GM19455 (cell line): Measurements from ENCODE around the gene MRPS24.

ENCODE experiments used
- ATAC-seq: cut with Tn5 transposase; IDR thresholded peaks from one replicate; pipeline ENCODE4 v1.9.1; 2021; ENCODE audit not compliant: unreplicated experiment

Gene MRPS24

DNA sequence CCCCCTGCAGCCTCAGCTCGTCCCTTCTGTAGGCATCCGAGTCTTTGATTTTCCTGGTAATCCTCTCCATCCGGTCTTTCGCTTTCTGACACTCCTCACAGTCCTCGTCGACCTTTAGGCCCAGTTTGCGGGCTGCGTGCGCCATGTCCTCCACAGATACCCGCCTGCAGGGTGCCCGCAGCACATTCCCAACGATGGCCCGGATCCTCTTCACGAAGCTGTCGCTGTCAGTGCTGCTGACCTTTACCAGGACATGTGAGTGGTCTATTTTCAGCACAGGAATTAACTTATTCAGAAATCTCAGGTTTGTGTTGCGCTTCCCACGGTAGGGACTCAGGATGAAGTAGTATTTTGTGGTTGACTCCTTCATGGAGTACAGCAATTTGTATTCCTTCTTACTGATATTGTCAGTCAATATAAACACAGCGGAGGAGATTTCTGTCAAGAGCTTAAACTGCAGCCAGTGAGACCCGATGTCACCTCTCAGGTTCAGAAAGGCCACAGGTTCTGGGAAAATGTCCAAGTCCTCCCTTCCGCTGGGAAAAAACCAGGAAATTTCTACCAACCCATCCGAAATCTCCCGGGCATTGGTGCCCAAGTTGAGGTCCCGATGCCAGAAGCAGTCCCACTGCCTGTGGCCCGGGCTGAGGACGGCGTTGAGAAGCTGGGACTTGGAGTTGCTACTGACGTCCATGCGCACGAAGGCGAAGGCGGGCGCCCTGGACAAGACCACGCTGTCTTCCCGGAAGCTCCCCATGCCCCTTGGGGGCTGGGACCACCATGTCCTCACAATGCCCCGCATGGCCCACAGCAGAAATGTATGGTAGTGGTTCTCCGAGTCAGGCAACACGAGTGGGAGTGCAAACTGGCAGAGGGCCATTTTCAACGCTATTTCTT is 8.9 kb upstream of the MRPS24 start:
- ATAC-seq = no peak

DNA sequence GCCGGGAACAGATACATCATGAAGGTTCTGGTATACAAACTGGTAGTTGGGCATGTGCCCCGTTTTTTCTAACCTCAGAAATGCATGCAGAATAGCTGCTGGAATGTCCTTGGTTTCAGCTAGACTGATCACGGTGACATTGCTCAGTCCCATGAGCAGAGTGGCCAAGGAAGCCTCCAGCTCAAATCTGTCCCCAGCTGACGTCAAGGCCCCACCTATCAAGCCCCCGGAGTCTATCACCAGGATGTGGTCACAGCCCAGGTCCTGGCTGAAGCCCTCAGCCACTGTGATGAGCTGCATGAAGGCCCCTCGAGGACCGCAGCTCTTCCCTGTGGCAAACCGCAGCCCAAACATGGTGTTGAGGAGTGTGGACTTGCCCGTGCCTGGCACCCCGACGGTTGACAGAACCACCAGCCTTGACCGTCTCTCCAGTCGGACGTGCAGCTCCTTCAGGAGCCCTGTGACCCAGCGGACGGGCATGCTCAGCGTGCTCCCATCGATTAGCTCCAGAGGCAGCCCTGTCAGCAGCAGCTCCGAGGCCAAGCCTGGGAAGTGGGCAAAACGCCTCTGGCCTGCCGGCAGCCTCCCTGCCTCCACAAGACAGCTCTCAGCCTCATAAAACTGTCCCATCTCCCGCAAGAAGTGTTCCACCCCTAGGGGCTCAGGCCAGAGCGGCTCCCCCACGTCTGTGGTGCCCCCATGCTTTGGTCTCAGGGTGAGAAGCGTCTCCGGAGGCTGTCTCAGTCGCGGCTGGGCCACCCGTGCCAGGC is 7.8 kb upstream of the MRPS24 start:
- ATAC-seq = no peak

DNA sequence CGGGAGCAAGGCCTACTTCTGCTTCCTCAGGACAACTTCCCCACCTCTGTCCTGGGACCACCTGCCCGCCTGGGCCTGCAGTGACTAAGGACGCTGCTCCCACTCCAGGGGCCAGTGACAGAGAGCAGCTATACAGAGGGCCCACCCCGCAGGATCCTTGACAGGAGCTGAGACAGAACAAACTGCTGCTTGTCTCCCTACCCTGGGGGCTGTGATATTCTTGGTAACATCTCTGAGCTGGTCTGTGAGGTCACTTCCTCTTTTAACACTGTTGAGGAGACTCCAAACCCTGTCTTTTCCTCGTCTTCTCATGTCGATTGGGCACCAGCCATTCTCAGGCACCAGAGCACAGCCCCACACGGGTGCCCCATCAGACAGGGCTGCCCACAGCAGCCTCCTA is 6.9 kb upstream of the MRPS24 start:
- ATAC-seq = no peak

DNA sequence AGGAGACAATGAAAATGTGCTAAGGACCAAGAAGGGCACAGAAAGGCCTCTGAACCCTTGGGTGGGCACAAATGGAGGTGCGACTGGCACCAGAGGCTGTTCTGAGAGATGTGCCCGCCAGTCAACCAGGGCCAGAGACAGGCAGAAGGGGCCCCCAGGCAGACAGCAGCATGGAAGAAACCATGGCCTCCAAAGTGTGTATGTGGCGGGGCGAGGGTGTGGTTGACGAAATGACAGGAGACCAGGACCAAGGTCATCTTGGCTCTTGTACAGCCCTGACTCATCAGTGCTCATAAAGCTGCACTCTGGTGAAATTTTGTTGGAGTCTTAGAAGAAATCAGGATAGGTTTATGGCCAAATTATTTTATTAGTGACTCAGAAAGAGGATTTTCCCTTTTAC is 4.0 kb upstream of the MRPS24 start:
- ATAC-seq = no peak

DNA sequence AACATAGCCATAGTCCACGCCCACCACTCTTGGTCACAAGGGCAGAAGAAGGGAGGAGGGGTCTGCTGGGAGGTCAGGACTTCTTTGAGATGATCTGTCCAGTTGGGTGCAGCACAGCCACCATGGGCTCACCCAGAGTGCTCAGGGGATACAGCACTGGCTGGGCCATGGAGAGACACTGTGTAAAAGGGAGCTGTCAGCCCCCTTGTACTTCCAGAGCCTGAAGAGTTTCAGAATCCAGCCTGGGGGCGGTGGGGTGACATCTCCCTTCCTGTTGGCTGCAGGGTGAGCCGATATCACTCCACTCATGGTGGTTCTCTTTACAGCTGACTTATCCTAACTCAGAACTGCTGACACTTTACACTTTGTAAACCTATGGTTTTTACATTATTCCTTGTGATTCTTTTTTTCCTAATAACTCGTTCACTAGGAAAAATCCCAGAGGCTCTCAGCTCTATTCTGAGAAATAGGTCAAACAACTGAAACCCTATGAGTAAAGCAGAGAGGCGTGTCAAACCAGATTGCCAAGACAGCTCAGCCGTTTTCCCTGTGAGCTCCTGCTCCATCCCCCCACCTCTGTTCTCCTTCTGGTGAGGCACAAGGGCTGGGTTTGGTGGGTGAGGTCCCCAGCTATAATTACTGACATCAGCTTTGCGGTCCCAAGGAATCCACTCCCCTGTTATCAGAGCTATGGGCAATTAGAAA is 3.2 kb upstream of the MRPS24 start:
- ATAC-seq = no peak

DNA sequence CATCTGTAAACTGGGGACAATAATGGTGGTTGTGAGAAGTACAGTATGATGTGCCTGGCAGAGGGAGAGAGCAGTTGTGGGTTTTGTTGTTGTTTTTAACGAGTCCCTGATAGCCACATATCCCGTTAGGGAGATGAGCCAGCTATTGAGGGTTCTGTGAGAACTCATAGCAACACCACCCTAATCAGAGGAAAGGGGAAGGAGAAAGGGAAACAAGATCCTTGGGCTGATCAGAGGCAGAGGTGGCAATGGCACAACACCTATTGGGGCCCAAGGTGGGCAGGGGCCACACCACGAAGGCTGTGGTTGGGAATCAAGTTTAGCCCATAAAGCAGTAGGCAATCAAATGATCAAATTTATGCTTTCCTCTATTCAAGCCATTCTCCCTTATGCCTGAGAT is 1.7 kb upstream of the MRPS24 start:
- no peak for ATAC-seq

DNA sequence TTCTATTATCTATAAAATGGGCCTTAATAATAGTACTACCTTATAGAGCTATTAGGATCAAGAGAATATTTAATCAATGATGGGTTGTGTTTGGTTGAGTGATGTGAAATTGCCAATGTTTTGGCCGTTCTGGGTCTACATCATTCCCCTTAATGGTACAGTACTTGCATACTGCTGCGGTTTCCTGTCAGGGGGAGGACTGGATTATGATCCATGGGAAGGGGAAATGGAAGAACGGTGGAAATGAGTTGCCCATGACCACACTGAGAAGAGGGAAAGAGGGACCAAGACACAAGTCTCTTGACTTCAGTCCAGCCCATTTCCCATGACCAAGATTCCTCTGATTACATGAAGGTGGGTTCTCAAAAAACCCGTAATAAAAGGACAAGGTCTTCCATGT is 999 bp upstream of the MRPS24 start:
- ATAC-seq = no peak

DNA sequence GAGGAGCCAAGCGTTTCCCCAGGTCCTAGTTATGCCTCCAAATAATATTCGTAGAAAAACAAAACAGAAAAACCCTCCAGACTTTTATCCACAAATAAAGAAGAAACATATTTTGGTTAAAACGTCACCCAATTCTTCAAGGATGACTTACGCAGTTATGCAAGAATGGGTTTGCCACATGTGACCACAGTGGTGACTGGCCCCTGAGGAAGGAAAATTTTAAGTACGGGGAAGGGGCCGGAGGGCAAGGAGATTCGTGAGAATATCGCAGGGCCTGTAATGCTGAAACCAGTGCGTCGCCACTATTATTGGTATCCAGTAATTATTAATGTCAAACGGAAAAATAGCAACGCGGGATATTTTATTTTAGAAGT is 537 bp upstream of the MRPS24 start:
- no peak for ATAC-seq

DNA sequence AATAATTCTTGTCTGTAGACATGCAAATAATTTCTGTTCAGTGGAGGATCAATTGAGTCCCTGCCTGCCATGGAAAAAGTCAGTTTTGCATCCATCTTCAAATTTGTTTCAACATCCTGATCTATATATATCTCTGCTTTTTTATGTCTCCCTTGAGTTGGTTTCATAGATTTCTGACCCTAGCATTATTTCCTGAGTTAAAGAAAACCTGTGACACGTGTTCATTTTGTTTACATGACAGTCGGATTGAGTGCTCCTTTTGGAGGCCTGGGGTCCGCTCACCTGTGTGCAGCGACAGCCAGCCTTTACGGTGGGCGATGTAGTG is 674 bp downstream of the MRPS24 start:
- ATAC-seq = no peak

DNA sequence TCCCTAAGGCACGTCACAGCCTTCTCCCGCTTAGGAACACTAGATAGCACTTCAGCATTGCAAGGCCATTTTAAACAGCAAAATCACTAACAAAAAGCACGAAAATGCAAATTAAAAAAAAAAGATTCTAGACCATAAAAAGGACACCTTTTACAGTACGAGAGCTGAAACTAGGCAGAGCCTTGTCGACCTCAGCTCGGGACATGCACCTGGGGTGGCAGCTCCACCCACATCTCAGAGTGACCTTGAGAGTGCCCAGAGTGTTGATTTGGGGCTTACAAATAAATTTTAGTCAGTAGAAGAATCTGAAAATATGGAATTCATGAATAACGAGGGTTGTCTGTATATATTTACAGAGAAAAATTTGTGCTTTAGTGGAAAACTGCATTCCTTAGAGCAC is 1.1 kb downstream of the MRPS24 start:
- no peak for ATAC-seq

DNA sequence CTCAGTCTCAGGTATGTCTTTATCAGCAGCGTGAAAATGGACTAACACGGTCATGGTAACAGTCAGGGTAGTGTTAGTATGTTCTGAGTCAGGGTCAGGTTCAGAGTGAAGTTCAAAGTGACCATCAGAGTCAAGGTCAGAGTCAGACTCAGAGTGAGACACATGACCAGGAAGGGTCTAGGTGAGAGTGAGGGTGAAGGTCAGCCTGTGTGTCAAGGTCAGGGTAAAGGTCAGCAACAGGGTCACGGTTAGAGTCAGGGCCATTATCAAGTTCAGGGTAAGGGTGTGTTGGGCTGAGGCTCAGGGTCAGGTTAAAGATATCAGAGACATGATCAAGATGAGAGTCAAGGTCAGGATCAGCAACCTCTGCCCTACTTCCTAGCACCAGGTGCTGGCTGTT is 4.0 kb downstream of the MRPS24 start:
- no peak for ATAC-seq

DNA sequence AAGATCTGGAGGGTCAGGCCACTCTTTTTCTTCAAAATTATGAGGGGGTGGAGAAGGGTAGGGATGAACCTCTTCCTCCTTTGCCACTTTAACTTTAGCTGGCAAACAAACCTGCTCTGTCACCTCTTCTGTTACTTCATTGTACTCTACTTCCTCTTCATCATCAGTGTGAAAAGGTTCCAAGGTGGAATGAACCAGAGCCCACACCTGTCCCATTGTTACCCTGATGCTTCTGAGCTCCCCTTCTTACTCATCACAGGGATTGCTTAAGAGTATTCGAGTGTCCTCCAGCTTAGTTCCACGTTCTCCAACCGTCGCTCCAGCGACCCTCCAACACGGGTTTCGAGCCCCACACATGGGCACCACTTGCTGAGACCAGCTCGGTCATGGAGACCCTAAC is 5.2 kb downstream of the MRPS24 start:
- no peak for ATAC-seq

DNA sequence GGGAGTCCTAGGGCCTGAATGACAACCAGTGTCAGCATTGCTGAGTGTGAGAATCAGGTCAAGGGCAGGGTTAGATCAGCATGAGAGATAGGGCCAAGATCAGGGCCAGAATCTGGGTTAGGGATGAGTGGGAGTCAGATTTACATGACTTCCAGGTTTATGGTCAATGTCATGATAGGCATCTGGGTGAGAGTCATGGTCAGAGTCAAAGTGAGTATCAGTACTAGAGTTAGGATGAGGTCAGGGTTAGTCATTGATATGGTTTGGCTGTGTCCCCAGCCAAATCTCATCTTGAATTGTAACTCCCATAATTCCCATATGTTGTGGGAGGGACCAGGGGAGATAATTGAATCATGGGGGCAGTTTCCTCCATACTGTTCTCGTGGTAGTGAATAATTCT is 12.3 kb downstream of the MRPS24 start:
- no peak for ATAC-seq

DNA sequence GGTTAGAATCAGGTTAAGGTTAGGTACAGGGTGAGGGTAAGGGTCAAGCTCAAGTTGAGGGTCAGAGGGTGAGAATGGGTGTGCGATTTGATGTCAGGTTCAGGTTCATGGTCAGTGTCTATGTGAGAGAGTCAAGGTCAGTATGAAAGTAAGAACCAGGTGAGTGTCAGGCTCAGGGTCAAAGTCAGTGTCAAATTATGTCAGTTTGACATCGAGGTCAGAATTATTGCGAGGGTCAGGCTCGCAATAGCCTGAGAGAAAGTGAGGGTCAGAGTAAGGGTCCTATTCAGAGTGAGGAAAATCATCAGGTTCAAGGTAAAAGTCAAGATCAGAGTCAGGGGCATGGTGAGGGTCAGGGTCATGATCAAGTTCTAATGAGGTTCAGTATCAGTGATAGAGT is 13.0 kb downstream of the MRPS24 start:
- no peak for ATAC-seq

DNA sequence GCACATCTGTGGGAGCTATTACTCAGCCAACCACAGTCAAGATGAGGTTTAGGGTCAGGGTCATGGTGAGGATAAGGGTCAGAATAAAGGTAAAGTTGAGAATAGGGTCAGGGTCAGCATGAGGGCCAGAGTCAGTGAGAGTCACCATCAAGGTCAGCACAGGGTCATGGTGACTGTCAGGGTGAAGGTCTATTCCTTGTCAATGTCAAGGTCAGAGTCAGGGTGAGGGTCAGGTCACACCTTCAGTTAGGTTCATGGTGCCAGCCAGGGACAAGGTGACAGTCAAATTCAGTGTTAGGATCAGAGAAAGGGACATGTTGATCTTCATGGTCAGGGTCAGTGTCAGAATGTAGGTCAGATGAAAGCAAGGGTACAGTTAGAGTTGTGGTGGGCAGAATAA is 14.1 kb downstream of the MRPS24 start:
- no peak for ATAC-seq

DNA sequence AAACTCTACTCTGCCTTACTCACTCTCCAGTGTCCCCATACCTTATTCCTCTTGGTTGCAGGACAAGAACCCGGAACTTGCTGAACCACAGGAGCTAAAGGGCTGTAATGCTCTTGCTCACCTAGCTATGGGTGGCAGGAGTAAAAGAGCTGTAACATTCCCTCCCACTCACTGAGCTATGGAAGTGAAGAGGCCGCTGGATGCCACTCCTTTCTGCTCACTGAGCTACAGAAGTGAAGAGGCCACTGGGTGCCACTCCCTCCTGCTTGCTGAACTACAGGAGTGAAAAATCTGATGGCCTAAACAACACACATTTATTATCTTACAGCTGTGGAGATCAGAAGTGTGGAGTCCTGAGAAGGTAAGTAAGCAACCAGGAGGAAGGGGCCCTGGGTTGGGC is 17.5 kb downstream of the MRPS24 start:
- no peak for ATAC-seq

DNA sequence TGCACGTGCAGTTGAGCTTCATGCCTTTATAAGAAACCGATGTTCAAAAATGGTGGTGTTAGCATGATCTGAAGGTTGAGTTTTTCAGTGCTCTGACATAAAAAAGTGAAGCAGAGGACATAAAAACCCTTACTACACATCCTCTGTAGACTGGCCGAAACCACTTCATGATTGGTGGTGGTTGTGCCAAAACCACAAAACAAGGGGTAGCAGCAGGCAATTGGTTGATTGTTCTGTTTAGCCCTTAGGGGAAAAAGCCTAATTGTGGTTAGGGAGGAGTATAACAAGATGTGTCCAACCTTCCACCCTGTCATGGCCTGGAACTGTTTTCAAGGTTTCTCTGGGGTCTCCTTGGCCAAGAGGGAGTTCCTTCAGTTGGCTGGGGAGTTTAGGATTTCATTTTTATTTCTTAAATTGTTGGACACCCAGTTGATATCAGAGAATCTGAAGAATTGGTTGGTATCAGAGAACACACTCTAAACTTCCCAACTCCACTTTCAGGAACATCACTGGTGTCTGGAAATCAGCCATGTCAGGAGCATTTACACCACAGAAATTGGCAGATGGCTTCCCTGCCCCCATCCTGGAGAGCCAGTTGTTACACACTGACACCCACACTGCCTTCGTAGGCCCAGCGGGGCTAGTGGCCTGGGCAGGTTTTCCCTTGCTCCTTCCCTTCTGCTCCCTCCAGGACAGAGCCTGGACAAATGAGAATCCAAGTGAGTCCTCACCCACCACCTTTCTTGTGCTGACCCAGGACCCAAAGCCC is 18.8 kb downstream of the MRPS24 start:
- ATAC-seq = no peak

DNA sequence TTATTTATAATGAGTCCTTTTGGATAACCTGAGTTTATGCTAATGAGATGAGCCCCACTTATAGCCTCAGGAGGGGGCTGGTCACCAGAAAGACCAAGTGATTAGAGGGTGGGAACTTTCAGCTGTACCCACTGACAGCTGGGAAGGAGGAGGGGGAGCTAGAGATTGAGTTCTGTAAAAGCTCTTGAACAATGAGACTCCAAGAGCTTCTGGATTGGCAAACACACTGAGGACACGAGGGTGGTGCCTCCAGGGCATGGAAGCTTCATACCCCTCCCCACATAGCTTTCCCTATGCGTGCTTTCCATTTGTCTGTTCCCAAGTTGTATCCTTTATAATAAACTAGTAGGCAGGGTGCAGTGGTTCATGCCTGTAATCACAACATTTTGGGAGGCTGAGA is 20.3 kb downstream of the MRPS24 start:
- ATAC-seq = no peak

DNA sequence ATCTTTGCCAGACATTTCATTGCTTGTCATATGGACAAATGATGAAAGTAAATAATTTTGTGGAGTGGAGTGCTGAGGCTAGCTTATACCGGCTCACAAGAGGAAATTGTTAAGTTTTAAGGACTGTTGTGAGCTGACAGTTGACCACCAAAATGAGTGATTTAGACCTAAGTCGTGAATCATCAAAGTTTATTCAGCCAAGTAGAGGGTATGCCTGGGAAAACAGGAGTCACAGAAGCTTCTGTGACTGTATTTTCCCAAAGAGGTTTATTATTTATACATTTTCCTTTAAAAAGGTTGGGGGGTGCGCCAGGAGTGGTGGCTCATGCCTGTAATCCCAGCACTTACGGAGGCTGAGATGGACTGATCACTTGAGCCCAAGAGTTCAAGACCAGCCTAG is 21.8 kb downstream of the MRPS24 start:
- no peak for ATAC-seq

DNA sequence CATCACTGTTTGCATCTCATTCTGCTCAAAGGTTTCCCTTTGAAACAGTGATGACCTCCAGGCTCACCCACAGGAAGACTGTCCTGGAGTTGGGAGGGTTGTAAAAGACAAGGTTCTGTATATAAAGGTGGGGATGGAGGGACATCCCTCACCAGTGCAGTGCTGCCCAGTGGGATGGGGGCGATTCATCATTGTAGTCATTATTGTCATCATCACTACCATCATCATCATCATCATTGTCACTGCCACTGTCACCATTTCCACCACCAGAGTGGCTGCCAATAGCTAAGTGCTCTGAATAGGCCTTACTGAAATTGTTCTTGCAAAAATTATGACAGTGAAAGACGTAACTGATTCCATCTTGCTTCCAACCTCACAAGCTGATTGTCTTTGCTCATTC is 24.7 kb downstream of the MRPS24 start:
- no peak for ATAC-seq

DNA sequence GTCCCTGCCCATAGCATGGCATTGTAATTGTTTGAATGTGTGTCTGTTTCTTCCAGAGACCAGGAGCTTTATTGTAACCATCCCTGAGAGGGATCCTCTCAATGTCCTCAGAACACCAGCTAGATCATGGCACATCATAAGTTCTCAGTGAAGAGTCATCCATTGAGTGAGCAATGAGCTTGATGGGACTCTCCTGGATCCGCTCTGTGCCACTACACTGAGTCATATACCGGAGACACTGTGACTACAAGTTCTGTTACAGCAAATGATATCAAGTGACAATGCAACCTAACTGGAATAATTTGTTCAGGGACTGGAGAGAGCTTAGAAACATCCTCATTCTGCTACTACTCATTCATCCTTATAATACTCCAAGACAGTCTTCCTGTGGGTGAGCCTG is 25.1 kb downstream of the MRPS24 start:
- ATAC-seq = no peak
